Measurements from ENCODE around the gene EPB41L2.

- TF ChIP-seq CTCF (IDR thresholded peaks at IDR 0.05 in 4 of 5, conservative IDR thresholded peaks at IDR 0.05 in 1 of 5) (no peak), POLR2A (IDR thresholded peaks at IDR 0.05) (no peak)
These were observed 115.6 kb downstream of the EPB41L2 start for GRCh38 chr6:130947464-130947863.
